Measurements from ENCODE around the gene PRUNE2.
A peak's percentile ranks its signal among the peaks of the same experiment; 100 is the strongest.

Gene PRUNE2

GRCh38 chr9:76620996-76621395 lies 284.9 kb downstream of the PRUNE2 start:
- DNase-seq (ENCODE audit: low spot score): peak; percentile 90

GRCh38 chr9:76620581-76620980 lies 285.3 kb downstream of the PRUNE2 start:
- DNase-seq (ENCODE audit: low spot score): peak; percentile 79

GRCh38 chr9:76619640-76620039 lies 286.3 kb downstream of the PRUNE2 start:
- DNase-seq (ENCODE audit: low spot score): no peak

- DNase-seq (ENCODE audit: low spot score): no peak
Observed at GRCh38 chr9:76619197-76619596, 286.7 kb downstream of the PRUNE2 start.

GRCh38 chr9:76618762-76619161 lies 287.2 kb downstream of the PRUNE2 start:
- no peak for DNase-seq (ENCODE audit: low spot score)

GRCh38 chr9:76617497-76618175 lies 288.3 kb downstream of the PRUNE2 start:
- DNase-seq (ENCODE audit: low spot score): no peak

GRCh38 chr9:76616780-76617179 lies 289.1 kb downstream of the PRUNE2 start:
- DNase-seq (ENCODE audit: low spot score): no peak

GRCh38 chr9:76615177-76615603 lies 290.7 kb downstream of the PRUNE2 start:
- DNase-seq (ENCODE audit: low spot score): no peak

GRCh38 chr9:76613974-76614373 lies 291.9 kb downstream of the PRUNE2 start:
- no peak for DNase-seq (ENCODE audit: low spot score)

- no peak for DNase-seq (ENCODE audit: low spot score)
Observed at GRCh38 chr9:76613150-76613781, 292.6 kb downstream of the PRUNE2 start.

GRCh38 chr9:76610011-76610352 lies 295.9 kb downstream of the PRUNE2 start:
- no peak for DNase-seq (ENCODE audit: low spot score)

GRCh38 chr9:76609285-76610010 lies 296.5 kb downstream of the PRUNE2 start:
- no peak for DNase-seq (ENCODE audit: low spot score)

GRCh38 chr9:76608575-76609273 lies 297.2 kb downstream of the PRUNE2 start:
- DNase-seq (ENCODE audit: low spot score): no peak

GRCh38 chr9:76607730-76608436 lies 298.0 kb downstream of the PRUNE2 start:
- no peak for DNase-seq (ENCODE audit: low spot score)

- DNase-seq (ENCODE audit: low spot score): no peak
Observed at GRCh38 chr9:76605321-76605900, 300.5 kb downstream of the PRUNE2 start.

- DNase-seq (ENCODE audit: low spot score): no peak
Observed at GRCh38 chr9:76603931-76604570, 301.9 kb downstream of the PRUNE2 start.

- peak; percentile 85 for DNase-seq (ENCODE audit: low spot score)
Observed at GRCh38 chr9:76603448-76603895, 302.4 kb downstream of the PRUNE2 start.

- DNase-seq (ENCODE audit: low spot score): no peak
Observed at GRCh38 chr9:76602199-76602598, 303.7 kb downstream of the PRUNE2 start.

GRCh38 chr9:76600007-76600615 lies 305.8 kb downstream of the PRUNE2 start:
- no peak for DNase-seq (ENCODE audit: low spot score)

- no peak for DNase-seq (ENCODE audit: low spot score)
Observed at GRCh38 chr9:76598981-76599380, 306.9 kb downstream of the PRUNE2 start.

GRCh38 chr9:76595645-76596044 lies 310.3 kb downstream of the PRUNE2 start:
- no peak for DNase-seq (ENCODE audit: low spot score)

All from cerebellar cortex (tissue), 1 donor.